Left ventricle myocardium superior (tissue), 1 donor: ENCODE data around the gene DMGDH. TPM values are rescaled to one million over a fixed set of nuclear protein-coding genes. Genes with fewer than 3 reads are reported as not detected.

Source experiments
- total RNA-seq: library from RNA; stranded (reverse); fragmentation: NEBNext Ultra II Directional; extraction: Animal tissue kit (Norgen Biotek cat#: 25700); gene quantifications from one replicate; pipeline ENCODE4 v1.2.1, GENCODE V29; 2021
- donor health status: DM: no; HTN: yes; CAD: no; lungs with severe emphysema.

The DMGDH gene
- total RNA-seq, 1 donor from 2014 or later: 1.3 TPM

Other genes starting within 250 kb of the DMGDH start
- 11.0 TPM for gene ARSB, start 84.4 kb downstream of the DMGDH start, total RNA-seq
- gene BHMT2, start 93 bp upstream of the DMGDH start, total RNA-seq: 5.3 TPM
- gene BHMT, start 42.1 kb upstream of the DMGDH start, total RNA-seq: not detected
- gene JMY, start 166.5 kb upstream of the DMGDH start, total RNA-seq: 11.7 TPM